Mammary epithelial cell (primary cell): ENCODE data around the gene COX7A2.

Experiments used
- EZH2 ChIP-seq: IDR thresholded peaks from 2 replicates; pipeline ENCODE4 v1.6.1; 2012; ENCODE audit warnings: low read length, inconsistent platforms, borderline replicate concordance
- TF ChIP-seq, protein P1 (sequence below), 2 donors: IDR thresholded peaks in 1 of 2; conservative IDR thresholded peaks in 1 of 2; 2 replicates each; pipeline ENCODE4 v1.5.1; 2011 to 2012; ENCODE audit warnings: inconsistent platforms in 2 of 2, low read length in 2 of 2, mild to moderate bottlenecking in 2 of 2, control low read depth in 1 of 2, low read depth in 1 of 2; ENCODE audit not compliant: insufficient read depth in 1 of 2; ENCODE audit errors: extremely low read depth in 1 of 2

DNA sequence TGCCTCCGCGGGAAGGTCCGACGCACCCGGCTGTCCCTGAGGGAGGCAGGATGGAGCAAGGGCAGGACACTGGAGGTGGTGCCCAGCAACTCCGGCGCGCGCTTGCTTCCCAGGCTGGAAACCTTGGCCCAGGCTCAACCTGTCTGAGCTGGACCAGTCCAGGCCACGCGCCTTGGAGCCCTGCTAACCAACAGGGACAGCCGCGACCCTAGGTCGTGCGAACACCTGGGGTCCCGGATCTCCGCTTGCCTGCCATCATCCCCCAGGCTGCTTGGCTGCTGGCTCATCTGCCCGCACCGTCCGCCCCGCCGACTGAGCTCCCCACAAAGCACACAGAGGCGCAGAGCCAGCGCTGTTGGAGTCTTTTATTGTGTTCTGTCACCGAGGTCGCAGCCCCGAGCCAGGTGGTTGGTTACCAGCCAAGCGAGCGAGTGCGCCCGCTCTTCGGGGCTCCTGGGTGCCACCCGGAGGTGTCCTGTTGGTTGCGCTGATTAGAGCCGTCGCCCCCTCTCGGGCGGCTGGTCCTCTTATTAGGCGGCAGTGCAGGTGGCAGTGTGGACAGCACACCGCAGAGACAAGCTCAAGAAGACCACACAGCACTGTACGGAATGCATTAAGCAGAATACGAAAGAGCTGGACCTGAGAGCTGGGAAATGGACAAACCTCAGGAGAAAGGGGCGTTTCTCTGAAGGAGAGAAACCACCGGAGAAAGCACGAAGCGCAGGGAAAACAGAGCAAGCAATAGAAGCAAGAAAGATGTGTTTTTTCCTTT lies 41.5 kb downstream of the COX7A2 start:
- TF ChIP-seq, protein P1, sequence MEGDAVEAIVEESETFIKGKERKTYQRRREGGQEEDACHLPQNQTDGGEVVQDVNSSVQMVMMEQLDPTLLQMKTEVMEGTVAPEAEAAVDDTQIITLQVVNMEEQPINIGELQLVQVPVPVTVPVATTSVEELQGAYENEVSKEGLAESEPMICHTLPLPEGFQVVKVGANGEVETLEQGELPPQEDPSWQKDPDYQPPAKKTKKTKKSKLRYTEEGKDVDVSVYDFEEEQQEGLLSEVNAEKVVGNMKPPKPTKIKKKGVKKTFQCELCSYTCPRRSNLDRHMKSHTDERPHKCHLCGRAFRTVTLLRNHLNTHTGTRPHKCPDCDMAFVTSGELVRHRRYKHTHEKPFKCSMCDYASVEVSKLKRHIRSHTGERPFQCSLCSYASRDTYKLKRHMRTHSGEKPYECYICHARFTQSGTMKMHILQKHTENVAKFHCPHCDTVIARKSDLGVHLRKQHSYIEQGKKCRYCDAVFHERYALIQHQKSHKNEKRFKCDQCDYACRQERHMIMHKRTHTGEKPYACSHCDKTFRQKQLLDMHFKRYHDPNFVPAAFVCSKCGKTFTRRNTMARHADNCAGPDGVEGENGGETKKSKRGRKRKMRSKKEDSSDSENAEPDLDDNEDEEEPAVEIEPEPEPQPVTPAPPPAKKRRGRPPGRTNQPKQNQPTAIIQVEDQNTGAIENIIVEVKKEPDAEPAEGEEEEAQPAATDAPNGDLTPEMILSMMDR (conservative IDR thresholded peaks at IDR 0.05 in 1 of 2, IDR thresholded peaks at IDR 0.05 in 1 of 2; ENCODE audit: extremely low read depth in 1 of 2, insufficient read depth in 1 of 2, low read depth in 1 of 2, low read length in 2 of 2) = peak in 1 of 2 donors; percentile 21
- TF ChIP-seq EZH2 = no peak
